MM.1S (cell line): ENCODE data around the gene SPRR2G.
"Not testable (repeated sequence)": the region's sequence is repeated elsewhere in the genome, so short reads cannot be mapped to it uniquely, and the experiment has no call there.

Experiments
- DNase-seq: peaks from one replicate; pipeline ENCODE4 v3.0.0-alpha.2; 2015
- H2AFZ ChIP-seq: fragments of 300-600 bp; sonication (generic); 2 replicates; pipeline ENCODE4 v1.6.0; 2016; ENCODE audit warnings: antibody characterized with exemption, low read length
- H3F3A ChIP-seq: fragments of 300-600 bp; sonication (generic); 2 replicates; pipeline ENCODE4 v1.6.1; 2016; ENCODE audit warnings: mild to moderate bottlenecking, antibody characterized with exemption, low read length, moderate library complexity, mixed read lengths; ENCODE audit not compliant: insufficient read depth
- H3K27ac ChIP-seq: fragments of 300-600 bp; sonication (generic); 2 replicates; pipeline ENCODE4 v1.5.1; 2016; ENCODE audit warnings: mild to moderate bottlenecking, low read length
- H3K27me3 ChIP-seq: fragments of 300-600 bp; sonication (generic); replicated peaks from 2 replicates; pipeline ENCODE4 v1.6.0; 2016; ENCODE audit warnings: low read length; ENCODE audit not compliant: insufficient read depth
- H3K36me3 ChIP-seq: fragments of 300-600 bp; sonication (generic); replicated peaks from 2 replicates; pipeline ENCODE4 v1.6.1; 2016; ENCODE audit warnings: mild to moderate bottlenecking, low read length, mixed read lengths; ENCODE audit not compliant: insufficient read depth
- H3K4me1 ChIP-seq: fragments of 300-600 bp; sonication (generic); 2 replicates; pipeline ENCODE4 v1.6.1; 2016; ENCODE audit warnings: low read length, mixed read lengths
- H3K4me2 ChIP-seq: fragments of 300-600 bp; sonication (generic); 2 replicates; pipeline ENCODE4 v1.6.0; 2016; ENCODE audit warnings: low read depth, low read length
- H3K4me3 ChIP-seq: fragments of 300-600 bp; sonication (generic); 2 replicates; pipeline ENCODE4 v1.5.1; 2016; ENCODE audit warnings: low read length, mixed read lengths
- H3K79me2 ChIP-seq: fragments of 300-600 bp; sonication (generic); 2 replicates; pipeline ENCODE4 v1.6.1; 2016; ENCODE audit warnings: mixed run types, low read length, mixed read lengths
- H3K9ac ChIP-seq: fragments of 300-600 bp; sonication (generic); 2 replicates; pipeline ENCODE4 v1.6.1; 2016; ENCODE audit warnings: low read length, mixed read lengths
- H3K9me2 ChIP-seq: fragments of 300-600 bp; sonication (generic); replicated peaks from 2 replicates; pipeline ENCODE4 v1.6.1; 2016; ENCODE audit warnings: mild to moderate bottlenecking, low read length, mixed read lengths; ENCODE audit not compliant: insufficient read depth
- H3K9me3 ChIP-seq: fragments of 300-600 bp; sonication (generic); replicated peaks from 2 replicates; pipeline ENCODE4 v1.6.1; 2016; ENCODE audit warnings: mild to moderate bottlenecking, low read length, mixed read lengths; ENCODE audit not compliant: insufficient read depth
- H4K20me1 ChIP-seq: fragments of 300-600 bp; sonication (generic); 2 replicates; pipeline ENCODE4 v1.6.1; 2016; ENCODE audit warnings: mild to moderate bottlenecking, low read length, moderate library complexity, mixed read lengths; ENCODE audit not compliant: insufficient read depth
- CTCF ChIP-seq: fragments of 300-600 bp; sonication (generic); IDR thresholded peaks from 2 replicates; pipeline ENCODE4 v1.5.1; 2016; ENCODE audit warnings: antibody characterized with exemption, low read length, mixed read lengths
- EZH2 ChIP-seq: fragments of 300-600 bp; sonication (generic); optimal IDR thresholded peaks from 2 replicates; pipeline ENCODE3; 2017; ENCODE audit warnings: low read depth, mild to moderate bottlenecking, antibody characterized with exemption, low read length, mixed read lengths
- EZH2phosphoT487 ChIP-seq: fragments of 300-600 bp; sonication (generic); IDR thresholded peaks from 2 replicates; pipeline ENCODE4 v1.6.1; 2018; ENCODE audit warnings: antibody characterized with exemption, low read length

Gene SPRR2G

GRCh38 chr1:153192697-153193096, 42.0 kb upstream of the SPRR2G start:
- peak; percentile 58 for DNase-seq
- Histone ChIP-seq H3K9me3 (no peaks in the 10 kb centered on the region), H3K4me2 (no peak overlapping the region), H2AFZ (no peak overlapping the region), H3K36me3 (no peaks in the 10 kb centered on the region), H3K27me3 (no peaks in the 10 kb centered on the region), H3K4me3 (no peak overlapping the region), H3K79me2 (no peaks in the 10 kb centered on the region), H3K27ac (no peak overlapping the region), H3F3A (no peaks in the 10 kb centered on the region), H3K9ac (no peak overlapping the region), H4K20me1 (no peaks in the 10 kb centered on the region), H3K9me2 (no peaks in the 10 kb centered on the region), H3K4me1 (no peaks in the 10 kb centered on the region)
- TF ChIP-seq EZH2 (no peak), CTCF (peak; percentile 80), EZH2phosphoT487 (no peak)

DNA sequence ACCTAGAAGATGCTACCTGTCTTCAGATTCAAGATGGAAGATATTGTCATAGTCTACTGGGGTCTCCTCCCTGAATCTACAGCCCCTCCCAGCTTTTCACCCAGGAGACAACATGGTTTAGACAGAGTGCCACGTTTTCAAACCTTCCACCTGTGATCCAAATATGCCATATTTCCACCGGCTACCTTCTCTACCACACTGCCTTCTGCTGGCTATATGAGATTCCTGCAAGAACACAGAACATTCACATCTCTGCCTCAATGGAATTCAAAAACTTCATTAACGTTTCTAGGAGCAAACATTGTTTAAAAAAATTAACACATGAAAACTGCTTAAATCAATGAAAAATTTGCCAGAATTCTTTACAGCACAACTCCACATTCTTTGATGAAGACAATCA, 39.7 kb upstream of the SPRR2G start:
- no peaks in the 10 kb centered on the region for H3K36me3 ChIP-seq
- peak; percentile 27 for DNase-seq
- no peaks in the 10 kb centered on the region for H3K4me1 ChIP-seq
- no peak overlapping the region for H3K9ac ChIP-seq
- no peaks in the 10 kb centered on the region for H3K27me3 ChIP-seq
- H2AFZ ChIP-seq: no peak overlapping the region
- TF ChIP-seq EZH2phosphoT487 (no peak), CTCF (peak; percentile 72), EZH2 (no peak)
- H4K20me1 ChIP-seq: no peaks in the 10 kb centered on the region
- H3K79me2 ChIP-seq: no peaks in the 10 kb centered on the region
- no peak overlapping the region for H3K4me3 ChIP-seq
- H3K4me2 ChIP-seq: no peak overlapping the region
- no peaks in the 10 kb centered on the region for H3K9me3 ChIP-seq
- no peaks in the 10 kb centered on the region for H3K9me2 ChIP-seq
- H3F3A ChIP-seq: no peaks in the 10 kb centered on the region
- no peak overlapping the region for H3K27ac ChIP-seq

- H3K27me3 ChIP-seq, H3K4me2 ChIP-seq, H3K9me3 ChIP-seq, H3K79me2 ChIP-seq, H3K27ac ChIP-seq, H2AFZ ChIP-seq, H3K9me2 ChIP-seq, H3K4me1 ChIP-seq, H3K4me3 ChIP-seq, H3F3A ChIP-seq, H4K20me1 ChIP-seq, DNase-seq, H3K36me3 ChIP-seq, H3K9ac ChIP-seq: not testable (repeated sequence)
Observed at GRCh38 chr1:153188301-153188700, 37.6 kb upstream of the SPRR2G start.

DNA sequence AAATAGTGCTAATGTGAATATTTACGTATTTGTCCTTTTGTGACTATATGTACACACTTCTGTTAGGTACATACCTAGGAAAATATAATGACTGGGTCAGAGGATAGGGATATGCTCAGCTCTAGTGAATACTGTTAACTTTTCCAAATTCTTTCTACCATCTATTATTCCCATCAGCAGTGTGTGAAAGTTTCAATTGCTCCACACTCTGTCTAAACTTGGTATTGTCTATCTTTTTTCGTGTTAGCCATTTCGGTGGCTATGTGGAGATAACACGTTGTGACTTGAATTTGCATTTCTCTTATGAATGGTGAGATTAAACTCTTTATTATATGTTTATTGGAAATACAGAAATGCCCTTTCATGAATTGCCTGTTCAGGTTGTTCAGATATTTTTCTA, 29.9 kb upstream of the SPRR2G start:
- no peak overlapping the region for H3K27ac ChIP-seq
- no peak for DNase-seq
- no peaks in the 10 kb centered on the region for H4K20me1 ChIP-seq
- no peaks in the 10 kb centered on the region for H3K79me2 ChIP-seq
- H3F3A ChIP-seq: no peaks in the 10 kb centered on the region
- no peak overlapping the region for H3K9ac ChIP-seq
- no peak for TF ChIP-seq EZH2
- TF ChIP-seq CTCF: no peak
- no peaks in the 10 kb centered on the region for H3K9me2 ChIP-seq
- no peak overlapping the region for H3K4me3 ChIP-seq
- no peaks in the 10 kb centered on the region for H3K36me3 ChIP-seq
- no peaks in the 10 kb centered on the region for H3K9me3 ChIP-seq
- no peaks in the 10 kb centered on the region for H3K27me3 ChIP-seq
- no peak overlapping the region for H3K4me2 ChIP-seq
- no peaks in the 10 kb centered on the region for H3K4me1 ChIP-seq
- H2AFZ ChIP-seq: no peak overlapping the region
